Keratinocyte (primary cell): ENCODE measurements around the gene MUC6. TPM values are rescaled to one million over a fixed set of nuclear protein-coding genes. Genes with fewer than 3 reads are reported as not detected.

ENCODE experiments used
- DNase-seq: peaks from one replicate; pipeline ENCODE4 v3.0.0-alpha.2; 2011; ENCODE audit warnings: low read depth, missing footprints, low spot score
- FAIRE-seq: peaks from 2 replicates; lab custom pipeline; 2011; peaks lifted over from hg19 to GRCh38; lab: Jason Lieb, UNC
- H2AFZ ChIP-seq: 2 replicates; pipeline ENCODE4 v1.6.0; 2012; ENCODE audit warnings: low read length, control low read depth, inconsistent platforms; ENCODE audit not compliant: control insufficient read depth
- H3K27ac ChIP-seq: 2 replicates; pipeline ENCODE4 v1.5.1; 2011; ENCODE audit warnings: low read length; ENCODE audit not compliant: control insufficient read depth, insufficient read depth
- H3K27me3 ChIP-seq: 3 replicates; pipeline ENCODE4 v1.6.0; 2011; ENCODE audit warnings: low read length; ENCODE audit not compliant: control insufficient read depth, insufficient read depth; ENCODE audit errors: extremely low read depth
- H3K36me3 ChIP-seq, 2 experiments: 2 replicates in 1 of 2; 3 replicates in 1 of 2; pipeline ENCODE4 v1.5.1; 2011; ENCODE audit warnings: low read length in 2 of 2, mild to moderate bottlenecking in 1 of 2; ENCODE audit not compliant: control insufficient read depth in 2 of 2, insufficient read depth in 2 of 2; ENCODE audit errors: extremely low read depth in 1 of 2
- H3K4me1 ChIP-seq: 3 replicates; pipeline ENCODE4 v1.5.1; 2011; ENCODE audit warnings: low read length; ENCODE audit not compliant: control insufficient read depth, insufficient read depth; ENCODE audit errors: extremely low read depth
- H3K4me2 ChIP-seq: 3 replicates; pipeline ENCODE4 v1.6.0; 2011; ENCODE audit warnings: low read depth, low read length; ENCODE audit not compliant: control insufficient read depth, insufficient read depth; ENCODE audit errors: extremely low read depth
- H3K4me3 ChIP-seq, 3 experiments: fragments of 200-600 bp in 1 of 3; sonication (generic) in 1 of 3; 2 replicates in 2 of 3; 3 replicates in 1 of 3; pipeline ENCODE4 v1.5.1; 2011 to 2016; ENCODE audit warnings: low read length in 3 of 3, mild to moderate bottlenecking in 3 of 3, control low read depth in 2 of 3, inconsistent platforms in 1 of 3, low read depth in 1 of 3, mixed read lengths in 1 of 3, mixed run types in 1 of 3, moderate library complexity in 1 of 3; ENCODE audit not compliant: control insufficient read depth in 2 of 3, insufficient read depth in 2 of 3; ENCODE audit errors: extremely low read depth in 1 of 3
- H3K79me2 ChIP-seq: 2 replicates; pipeline ENCODE4 v1.6.0; 2012; ENCODE audit warnings: low read length; ENCODE audit not compliant: control insufficient read depth, insufficient read depth
- H3K9ac ChIP-seq: 3 replicates; pipeline ENCODE4 v1.6.0; 2011; ENCODE audit warnings: low read length; ENCODE audit not compliant: control insufficient read depth, insufficient read depth; ENCODE audit errors: extremely low read depth
- H3K9me1 ChIP-seq: 3 replicates; pipeline ENCODE4 v1.6.0; 2011; ENCODE audit warnings: low read length; ENCODE audit not compliant: control insufficient read depth, insufficient read depth; ENCODE audit errors: extremely low read depth
- H3K9me3 ChIP-seq: 2 replicates; pipeline ENCODE4 v1.5.1; 2012; ENCODE audit warnings: low read depth, low read length; ENCODE audit not compliant: control insufficient read depth
- H4K20me1 ChIP-seq: 3 replicates; pipeline ENCODE4 v1.6.0; 2011; ENCODE audit warnings: low read length; ENCODE audit not compliant: control insufficient read depth, insufficient read depth; ENCODE audit errors: extremely low read depth
- EZH2 ChIP-seq: IDR thresholded peaks from one replicate; pipeline ENCODE4 v1.6.1; 2012; ENCODE audit warnings: inconsistent platforms, mild to moderate bottlenecking, low read length, moderate library complexity
- dilution Hi-C: fragments of 300-500 bp; cut with MboI; formaldehyde crosslinking; loops from one replicate; pipeline ENCODE4 v1.7.0; 2020; ENCODE audit warnings: low sequenced_read_pairs; ENCODE audit not compliant: extremely low pct_ligation_motif_present
- polyA plus RNA-seq, 5 experiments: library from polyadenylated mRNA; depleted of rRNA in 3 of 5; stranded (reverse) in 3 of 5; stranded (forward) in 1 of 5; unstranded in 1 of 5; fragments of >200 nt; gene quantifications; 1 replicate in 1 of 5; 2 replicates in 3 of 5; 3 replicates in 1 of 5; pipeline versions ENCODE4 v1.2.1 to v1.2.3, GENCODE V29; 2011 to 2012; ENCODE audit warnings: missing spikeins in 2 of 5, low read depth in 1 of 5, low replicate concordance in 1 of 5
- TF ChIP-seq, protein P1 (sequence below), 3 experiments: IDR thresholded peaks in 1 of 3; conservative IDR thresholded peaks in 1 of 3; optimal IDR thresholded peaks in 1 of 3; 2 replicates in 2 of 3; 3 replicates in 1 of 3; pipeline versions ENCODE3 to v1.5.1; 2011; ENCODE audit warnings: low read length in 3 of 3, mild to moderate bottlenecking in 3 of 3, moderate library complexity in 2 of 3, control low read depth in 1 of 3, inconsistent platforms in 1 of 3; ENCODE audit not compliant: insufficient read depth in 2 of 3; ENCODE audit errors: extremely low read depth in 1 of 3

The MUC6 gene
- polyA plus RNA-seq, 1 donor (not counting 4 experiments of a cell fraction or from before 2014, with no cell fraction given), result not detected

DNA sequence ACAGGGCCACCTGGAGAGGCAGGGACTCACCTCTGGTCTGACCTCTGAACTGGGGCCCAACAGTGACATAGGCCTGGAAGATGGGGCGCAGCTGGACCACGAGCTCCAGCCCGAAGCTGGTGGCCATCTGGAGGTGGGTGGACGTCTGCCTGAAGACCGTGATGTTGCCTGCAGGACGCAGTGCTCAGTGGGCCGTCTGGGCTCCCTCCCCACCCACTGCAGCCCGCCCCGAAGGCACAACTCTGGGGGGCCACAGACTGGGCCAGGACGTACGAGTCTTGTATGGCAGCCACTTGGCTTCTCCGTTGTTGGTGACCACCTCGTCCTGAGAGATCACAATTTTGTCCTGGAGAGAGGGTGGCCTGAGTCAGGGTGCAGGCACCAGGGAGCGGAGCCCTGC lies 7.9 kb downstream of the MUC6 start:
- Histone ChIP-seq H3K27ac (no peak overlapping the region), H4K20me1 (no peaks in the 10 kb centered on the region), H2AFZ (no peak overlapping the region), H3K4me1 (no peaks in the 10 kb centered on the region), H3K36me3 (peaks cover 0 to 2% of the 10 kb centered on the region in 2 experiments), H3K9me3 (no peaks in the 10 kb centered on the region), H3K9me1 (no peaks in the 10 kb centered on the region), H3K27me3 (peaks cover 4% of the 10 kb centered on the region), H3K4me3 (no peak overlapping the region), H3K9ac (no peak overlapping the region), H3K4me2 (no peak overlapping the region), H3K79me2 (no peaks in the 10 kb centered on the region)
- FAIRE-seq (no peak), DNase-seq (no peak)
- dilution Hi-C loops, result no loop called here
- TF ChIP-seq, protein P1, sequence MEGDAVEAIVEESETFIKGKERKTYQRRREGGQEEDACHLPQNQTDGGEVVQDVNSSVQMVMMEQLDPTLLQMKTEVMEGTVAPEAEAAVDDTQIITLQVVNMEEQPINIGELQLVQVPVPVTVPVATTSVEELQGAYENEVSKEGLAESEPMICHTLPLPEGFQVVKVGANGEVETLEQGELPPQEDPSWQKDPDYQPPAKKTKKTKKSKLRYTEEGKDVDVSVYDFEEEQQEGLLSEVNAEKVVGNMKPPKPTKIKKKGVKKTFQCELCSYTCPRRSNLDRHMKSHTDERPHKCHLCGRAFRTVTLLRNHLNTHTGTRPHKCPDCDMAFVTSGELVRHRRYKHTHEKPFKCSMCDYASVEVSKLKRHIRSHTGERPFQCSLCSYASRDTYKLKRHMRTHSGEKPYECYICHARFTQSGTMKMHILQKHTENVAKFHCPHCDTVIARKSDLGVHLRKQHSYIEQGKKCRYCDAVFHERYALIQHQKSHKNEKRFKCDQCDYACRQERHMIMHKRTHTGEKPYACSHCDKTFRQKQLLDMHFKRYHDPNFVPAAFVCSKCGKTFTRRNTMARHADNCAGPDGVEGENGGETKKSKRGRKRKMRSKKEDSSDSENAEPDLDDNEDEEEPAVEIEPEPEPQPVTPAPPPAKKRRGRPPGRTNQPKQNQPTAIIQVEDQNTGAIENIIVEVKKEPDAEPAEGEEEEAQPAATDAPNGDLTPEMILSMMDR (optimal IDR thresholded peaks at IDR 0.05 in 1 of 3, IDR thresholded peaks at IDR 0.05 in 1 of 3, conservative IDR thresholded peaks at IDR 0.05 in 1 of 3; ENCODE audit: extremely low read depth in 1 of 3, insufficient read depth in 2 of 3, low read length in 3 of 3), result no peak
- TF ChIP-seq EZH2, result no peak

DNA sequence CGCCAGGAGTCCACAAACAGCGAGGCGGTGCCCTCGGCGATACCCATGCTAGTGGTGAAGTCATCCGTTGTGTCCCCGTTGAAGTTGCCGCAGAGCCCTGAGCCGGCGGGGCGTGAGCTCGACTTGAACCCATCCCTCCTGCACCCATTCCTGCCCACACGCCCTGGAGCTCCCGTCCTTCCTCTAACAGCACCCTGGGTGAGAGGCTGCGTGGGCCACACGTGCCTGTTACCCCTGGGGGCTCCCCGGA lies 8.3 kb downstream of the MUC6 start:
- Histone ChIP-seq H3K79me2 (no peaks in the 10 kb centered on the region), H3K36me3 (peaks cover 0 to 2% of the 10 kb centered on the region in 2 experiments), H3K4me2 (no peak overlapping the region), H3K9ac (no peak overlapping the region), H3K27me3 (peaks cover 4% of the 10 kb centered on the region), H3K9me3 (no peaks in the 10 kb centered on the region), H3K27ac (no peak overlapping the region), H4K20me1 (no peaks in the 10 kb centered on the region), H3K4me1 (no peaks in the 10 kb centered on the region), H3K4me3 (no peak overlapping the region), H3K9me1 (no peaks in the 10 kb centered on the region), H2AFZ (no peak overlapping the region)
- TF ChIP-seq, protein P1 (optimal IDR thresholded peaks at IDR 0.05 in 1 of 3, IDR thresholded peaks at IDR 0.05 in 1 of 3, conservative IDR thresholded peaks at IDR 0.05 in 1 of 3; ENCODE audit: extremely low read depth in 1 of 3, insufficient read depth in 2 of 3, low read length in 3 of 3), result no peak
- no peak for TF ChIP-seq EZH2
- DNase-seq (no peak), FAIRE-seq (no peak)
- dilution Hi-C loops, result no loop called here
